Rectal smooth muscle tissue (tissue), 1 donor: Measurements from ENCODE around the gene FGF14.
"Not testable (repeated sequence)": the region's sequence is repeated elsewhere in the genome, so short reads cannot be mapped to it uniquely, and the experiment has no call there.

Experiments
- H3K27ac ChIP-seq: one replicate; pipeline ENCODE4 v1.7.0; 2013; ENCODE audit warnings: low read depth, low read length, inconsistent platforms
- H3K27me3 ChIP-seq: one replicate; pipeline ENCODE4 v1.7.0; 2013; ENCODE audit warnings: low read length; ENCODE audit not compliant: control insufficient read depth, insufficient read depth
- H3K36me3 ChIP-seq: one replicate; pipeline ENCODE4 v1.7.0; 2013; ENCODE audit warnings: low read length; ENCODE audit not compliant: control insufficient read depth, insufficient read depth
- H3K4me1 ChIP-seq: one replicate; pipeline ENCODE4 v1.7.0; 2013; ENCODE audit warnings: low read length; ENCODE audit not compliant: control insufficient read depth, insufficient read depth
- H3K4me3 ChIP-seq: one replicate; pipeline ENCODE4 v1.7.0; 2013; ENCODE audit warnings: low read length
- H3K9ac ChIP-seq: one replicate; pipeline ENCODE4 v1.7.0; 2013; ENCODE audit warnings: low read length

Gene FGF14

GRCh38 chr13:102170305-102170704 lies 231.5 kb downstream of the FGF14 start:
- Histone ChIP-seq H3K36me3 (no peaks in the 10 kb centered on the region), H3K9ac (no peak overlapping the region), H3K27ac (no peak overlapping the region), H3K4me3 (no peak overlapping the region), H3K4me1 (no peaks in the 10 kb centered on the region), H3K27me3 (no peaks in the 10 kb centered on the region)

GRCh38 chr13:102169471-102170015 lies 232.3 kb downstream of the FGF14 start:
- Histone ChIP-seq H3K27me3 (no peaks in the 10 kb centered on the region), H3K4me3 (no peak overlapping the region), H3K36me3 (no peaks in the 10 kb centered on the region), H3K27ac (no peak overlapping the region), H3K4me1 (no peaks in the 10 kb centered on the region), H3K9ac (no peak overlapping the region)

GRCh38 chr13:102152790-102153189 lies 249.1 kb downstream of the FGF14 start:
- Histone ChIP-seq H3K9ac (no peak overlapping the region), H3K36me3 (no peaks in the 10 kb centered on the region), H3K4me1 (no peaks in the 10 kb centered on the region), H3K4me3 (no peak overlapping the region), H3K27me3 (no peaks in the 10 kb centered on the region), H3K27ac (no peak overlapping the region)

GRCh38 chr13:102147353-102147752 lies 254.5 kb downstream of the FGF14 start:
- no peaks in the 10 kb centered on the region for H3K27me3 ChIP-seq
- no peaks in the 10 kb centered on the region for H3K36me3 ChIP-seq
- H3K4me1 ChIP-seq: no peaks in the 10 kb centered on the region

GRCh38 chr13:102145750-102146149 lies 256.1 kb downstream of the FGF14 start:
- Histone ChIP-seq H3K27me3 (no peaks in the 10 kb centered on the region), H3K9ac (no peak overlapping the region)

More at GRCh38 chr13:102147353-102147752, 254.5 kb downstream of the FGF14 start:
- Histone ChIP-seq H3K9ac (no peak overlapping the region), H3K4me3 (no peak overlapping the region), H3K27ac (no peak overlapping the region)

GRCh38 chr13:102142473-102142826 lies 259.4 kb downstream of the FGF14 start:
- Histone ChIP-seq H3K27ac (no peak overlapping the region), H3K27me3 (no peaks in the 10 kb centered on the region), H3K9ac (no peak overlapping the region), H3K36me3 (no peaks in the 10 kb centered on the region), H3K4me3 (no peak overlapping the region), H3K4me1 (no peaks in the 10 kb centered on the region)

More at GRCh38 chr13:102145750-102146149, 256.1 kb downstream of the FGF14 start:
- no peak overlapping the region for H3K27ac ChIP-seq
- no peaks in the 10 kb centered on the region for H3K36me3 ChIP-seq
- H3K4me1 ChIP-seq: no peaks in the 10 kb centered on the region
- H3K4me3 ChIP-seq: no peak overlapping the region

GRCh38 chr13:102141625-102142472 lies 260.0 kb downstream of the FGF14 start:
- H3K27me3 ChIP-seq: no peaks in the 10 kb centered on the region
- no peak overlapping the region for H3K4me3 ChIP-seq
- H3K4me1 ChIP-seq: no peaks in the 10 kb centered on the region
- H3K36me3 ChIP-seq: no peaks in the 10 kb centered on the region
- no peak overlapping the region for H3K27ac ChIP-seq
- H3K9ac ChIP-seq: no peak overlapping the region

GRCh38 chr13:102139626-102140025 lies 262.2 kb downstream of the FGF14 start:
- H3K27me3 ChIP-seq: no peaks in the 10 kb centered on the region
- no peaks in the 10 kb centered on the region for H3K4me1 ChIP-seq
- no peak overlapping the region for H3K4me3 ChIP-seq
- H3K36me3 ChIP-seq: no peaks in the 10 kb centered on the region
- H3K27ac ChIP-seq: no peak overlapping the region
- H3K9ac ChIP-seq: no peak overlapping the region

GRCh38 chr13:102138635-102139190 lies 263.1 kb downstream of the FGF14 start:
- no peaks in the 10 kb centered on the region for H3K36me3 ChIP-seq
- H3K4me3 ChIP-seq: no peak overlapping the region
- H3K27ac ChIP-seq: no peak overlapping the region
- H3K9ac ChIP-seq: no peak overlapping the region
- no peaks in the 10 kb centered on the region for H3K27me3 ChIP-seq
- H3K4me1 ChIP-seq: no peaks in the 10 kb centered on the region

- H3K27ac ChIP-seq, H3K4me1 ChIP-seq, H3K27me3 ChIP-seq, H3K9ac ChIP-seq, H3K4me3 ChIP-seq, H3K36me3 ChIP-seq: not testable (repeated sequence)
Measured at GRCh38 chr13:102137904-102138303, 263.9 kb downstream of the FGF14 start.

- no peaks in the 10 kb centered on the region for H3K36me3 ChIP-seq
- H3K27me3 ChIP-seq: no peaks in the 10 kb centered on the region
- H3K27ac ChIP-seq: no peak overlapping the region
- no peaks in the 10 kb centered on the region for H3K4me1 ChIP-seq
- H3K9ac ChIP-seq: no peak overlapping the region
- H3K4me3 ChIP-seq: no peak overlapping the region
Measured at GRCh38 chr13:102136735-102137296, 265.0 kb downstream of the FGF14 start.

- Histone ChIP-seq H3K4me1 (no peaks in the 10 kb centered on the region), H3K9ac (no peak overlapping the region), H3K27ac (no peak overlapping the region), H3K36me3 (no peaks in the 10 kb centered on the region), H3K27me3 (no peaks in the 10 kb centered on the region), H3K4me3 (no peak overlapping the region)
Measured at GRCh38 chr13:102132777-102133295, 269.0 kb downstream of the FGF14 start.
